ENCODE measurements around the gene FARS2.

Gene FARS2

DNA sequence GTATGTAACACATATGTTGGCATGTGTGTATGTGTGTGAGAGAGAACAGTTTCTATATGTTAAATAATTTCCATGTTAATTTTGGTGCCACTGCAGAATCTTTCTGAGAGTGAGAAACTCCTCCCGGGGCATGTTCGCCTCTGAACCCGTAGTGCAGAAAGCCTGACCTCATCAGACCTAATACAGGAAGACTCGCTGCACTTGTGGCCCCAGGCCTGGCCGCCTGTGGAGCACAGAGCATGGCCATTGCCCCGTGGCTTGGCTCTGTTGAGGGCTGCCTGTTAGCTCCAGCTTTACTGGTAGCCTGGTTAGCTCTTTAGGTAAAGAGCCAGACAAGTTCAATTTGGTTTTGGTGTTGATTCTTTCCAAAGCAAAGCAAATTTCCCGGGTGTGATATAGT is 25.5 kb downstream of the FARS2 start:
- Histone ChIP-seq H3K27ac (ENCODE audit: low read length) (no peak overlapping the region), H3K27me3 (ENCODE audit: insufficient read depth, low read length, poor library complexity) (no peaks in the 10 kb centered on the region), H3K4me3 (ENCODE audit: low read depth in 1 of 2, low read length in 2 of 2) (no peak overlapping the region), H3K36me3 (ENCODE audit: insufficient read depth, low read length) (no peaks in the 10 kb centered on the region), H4K20me1 (ENCODE audit: insufficient read depth, low read length) (peaks cover 34% of the 10 kb centered on the region), H3K4me1 (ENCODE audit: insufficient read depth, low read length) (no peaks in the 10 kb centered on the region), H3K9me3 (ENCODE audit: insufficient read depth, low read length, severe bottlenecking) (no peaks in the 10 kb centered on the region), H3K79me2 (ENCODE audit: insufficient read depth, low read length) (peaks cover 26% of the 10 kb centered on the region; the same call in 1 of the 2 replicates), H2AFZ (ENCODE audit: low read depth, low read length) (no peak overlapping the region), H3K9ac (ENCODE audit: low read depth, low read length) (no peak overlapping the region), H3K4me2 (ENCODE audit: insufficient read depth, low read length) (no peak overlapping the region)
- DNase-seq (no peak), ATAC-seq (ENCODE audit: insufficient read depth, low read depth) (no peak)
- no peak for TF ChIP-seq EZH2 (IDR thresholded peaks at IDR 0.05; ENCODE audit: borderline replicate concordance, low read depth, low read length, severe bottlenecking)
- TF ChIP-seq, protein P1, sequence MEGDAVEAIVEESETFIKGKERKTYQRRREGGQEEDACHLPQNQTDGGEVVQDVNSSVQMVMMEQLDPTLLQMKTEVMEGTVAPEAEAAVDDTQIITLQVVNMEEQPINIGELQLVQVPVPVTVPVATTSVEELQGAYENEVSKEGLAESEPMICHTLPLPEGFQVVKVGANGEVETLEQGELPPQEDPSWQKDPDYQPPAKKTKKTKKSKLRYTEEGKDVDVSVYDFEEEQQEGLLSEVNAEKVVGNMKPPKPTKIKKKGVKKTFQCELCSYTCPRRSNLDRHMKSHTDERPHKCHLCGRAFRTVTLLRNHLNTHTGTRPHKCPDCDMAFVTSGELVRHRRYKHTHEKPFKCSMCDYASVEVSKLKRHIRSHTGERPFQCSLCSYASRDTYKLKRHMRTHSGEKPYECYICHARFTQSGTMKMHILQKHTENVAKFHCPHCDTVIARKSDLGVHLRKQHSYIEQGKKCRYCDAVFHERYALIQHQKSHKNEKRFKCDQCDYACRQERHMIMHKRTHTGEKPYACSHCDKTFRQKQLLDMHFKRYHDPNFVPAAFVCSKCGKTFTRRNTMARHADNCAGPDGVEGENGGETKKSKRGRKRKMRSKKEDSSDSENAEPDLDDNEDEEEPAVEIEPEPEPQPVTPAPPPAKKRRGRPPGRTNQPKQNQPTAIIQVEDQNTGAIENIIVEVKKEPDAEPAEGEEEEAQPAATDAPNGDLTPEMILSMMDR (IDR thresholded peaks at IDR 0.05; ENCODE audit: borderline replicate concordance, extremely low read depth, low read length, poor library complexity, severe bottlenecking) = no peak

DNA sequence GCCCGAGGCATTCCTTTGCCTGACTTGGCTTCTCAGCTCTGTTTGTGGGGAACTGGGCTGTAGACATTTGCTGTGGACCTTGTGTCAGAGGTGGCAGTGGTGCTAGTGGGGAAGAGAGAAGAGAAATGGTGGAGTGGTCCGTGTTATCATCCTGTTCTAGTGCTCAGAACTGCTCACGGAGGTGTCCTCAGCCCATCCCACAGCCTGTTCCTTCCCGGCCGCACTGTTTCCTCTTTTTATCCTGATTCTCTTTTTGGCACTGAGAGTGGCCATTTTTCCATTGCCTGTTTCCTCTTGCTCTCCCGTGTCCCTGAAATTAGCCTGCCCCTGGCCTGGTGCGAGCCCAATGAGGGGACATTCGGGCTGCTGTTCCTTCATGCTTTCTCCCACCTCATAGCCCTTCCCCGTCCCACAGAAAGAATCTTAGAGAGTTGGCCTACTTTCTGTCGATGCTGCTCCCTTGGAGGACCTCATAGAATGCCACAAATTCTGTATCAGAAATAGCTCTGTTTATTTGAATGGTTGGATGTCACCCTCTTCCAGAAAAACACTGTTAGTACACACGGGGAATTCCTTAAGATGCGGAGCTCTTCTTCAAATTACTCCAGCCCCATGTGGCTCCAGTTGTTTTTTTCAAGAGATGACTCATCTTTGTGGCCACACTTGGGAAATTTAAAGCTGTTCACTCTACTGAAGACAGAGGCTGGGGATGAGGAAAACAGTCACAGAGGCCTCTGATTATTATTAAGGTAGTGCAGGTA is 26.1 kb downstream of the FARS2 start:
- ATAC-seq (ENCODE audit: insufficient read depth, low read depth) = no peak
- Histone ChIP-seq H3K4me3 (ENCODE audit: low read depth in 1 of 2, low read length in 2 of 2) (no peak overlapping the region), H4K20me1 (ENCODE audit: insufficient read depth, low read length) (peaks cover 29% of the 10 kb centered on the region), H3K4me1 (ENCODE audit: insufficient read depth, low read length) (no peaks in the 10 kb centered on the region), H3K79me2 (ENCODE audit: insufficient read depth, low read length) (peaks cover 21% of the 10 kb centered on the region; the same call in 1 of the 2 replicates), H3K4me2 (ENCODE audit: insufficient read depth, low read length) (no peak overlapping the region), H3K27ac (ENCODE audit: low read length) (no peak overlapping the region), H3K27me3 (ENCODE audit: insufficient read depth, low read length, poor library complexity) (no peaks in the 10 kb centered on the region), H3K9me3 (ENCODE audit: insufficient read depth, low read length, severe bottlenecking) (no peaks in the 10 kb centered on the region), H3K36me3 (ENCODE audit: insufficient read depth, low read length) (no peaks in the 10 kb centered on the region), H3K9ac (ENCODE audit: low read depth, low read length) (no peak overlapping the region), H2AFZ (ENCODE audit: low read depth, low read length) (no peak overlapping the region)
- DNase-seq = no peak
- TF ChIP-seq, protein P1 (IDR thresholded peaks at IDR 0.05; ENCODE audit: borderline replicate concordance, extremely low read depth, low read length, poor library complexity, severe bottlenecking) = no peak
- TF ChIP-seq EZH2 (IDR thresholded peaks at IDR 0.05; ENCODE audit: borderline replicate concordance, low read depth, low read length, severe bottlenecking) = no peak

DNA sequence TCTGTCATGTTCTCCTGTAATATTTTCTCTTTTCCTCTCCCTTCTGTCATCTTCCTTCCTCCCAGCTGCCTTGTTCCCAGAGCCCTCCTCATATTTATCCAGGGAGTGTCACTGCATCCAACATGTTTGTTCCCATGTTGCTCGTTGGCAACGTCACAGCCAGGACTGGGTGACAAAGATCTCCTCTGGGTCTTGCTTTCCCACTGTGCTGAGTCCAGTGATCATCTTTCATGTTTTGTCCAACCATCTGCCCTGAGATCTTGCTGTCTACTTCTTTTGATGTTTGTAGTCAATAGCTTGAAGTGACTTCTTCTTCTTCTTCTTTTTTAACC is 26.6 kb downstream of the FARS2 start:
- Histone ChIP-seq H3K79me2 (ENCODE audit: insufficient read depth, low read length) (peaks cover 17% of the 10 kb centered on the region; the same call in 1 of the 2 replicates), H3K4me3 (ENCODE audit: low read depth in 1 of 2, low read length in 2 of 2) (no peak overlapping the region), H3K27ac (ENCODE audit: low read length) (no peak overlapping the region), H3K36me3 (ENCODE audit: insufficient read depth, low read length) (no peaks in the 10 kb centered on the region), H3K4me2 (ENCODE audit: insufficient read depth, low read length) (no peak overlapping the region), H3K9ac (ENCODE audit: low read depth, low read length) (no peak overlapping the region), H3K9me3 (ENCODE audit: insufficient read depth, low read length, severe bottlenecking) (no peaks in the 10 kb centered on the region), H2AFZ (ENCODE audit: low read depth, low read length) (no peak overlapping the region), H3K4me1 (ENCODE audit: insufficient read depth, low read length) (no peaks in the 10 kb centered on the region), H4K20me1 (ENCODE audit: insufficient read depth, low read length) (peaks cover 26% of the 10 kb centered on the region), H3K27me3 (ENCODE audit: insufficient read depth, low read length, poor library complexity) (no peaks in the 10 kb centered on the region)
- ATAC-seq (ENCODE audit: insufficient read depth, low read depth) = no peak
- no peak for TF ChIP-seq EZH2 (IDR thresholded peaks at IDR 0.05; ENCODE audit: borderline replicate concordance, low read depth, low read length, severe bottlenecking)
- TF ChIP-seq, protein P1 (IDR thresholded peaks at IDR 0.05; ENCODE audit: borderline replicate concordance, extremely low read depth, low read length, poor library complexity, severe bottlenecking) = no peak
- no peak for DNase-seq
